CD1c-positive myeloid dendritic cell (primary cell): ENCODE data around the gene TULP4.
"Not testable (repeated sequence)": the region's sequence is repeated elsewhere in the genome, so short reads cannot be mapped to it uniquely, and the experiment has no call there.

Experiments
- DNase-seq: peaks from one replicate; pipeline ENCODE4 v3.0.0-alpha.2; 2016; ENCODE audit errors: extremely low spot score

The TULP4 gene

DNA sequence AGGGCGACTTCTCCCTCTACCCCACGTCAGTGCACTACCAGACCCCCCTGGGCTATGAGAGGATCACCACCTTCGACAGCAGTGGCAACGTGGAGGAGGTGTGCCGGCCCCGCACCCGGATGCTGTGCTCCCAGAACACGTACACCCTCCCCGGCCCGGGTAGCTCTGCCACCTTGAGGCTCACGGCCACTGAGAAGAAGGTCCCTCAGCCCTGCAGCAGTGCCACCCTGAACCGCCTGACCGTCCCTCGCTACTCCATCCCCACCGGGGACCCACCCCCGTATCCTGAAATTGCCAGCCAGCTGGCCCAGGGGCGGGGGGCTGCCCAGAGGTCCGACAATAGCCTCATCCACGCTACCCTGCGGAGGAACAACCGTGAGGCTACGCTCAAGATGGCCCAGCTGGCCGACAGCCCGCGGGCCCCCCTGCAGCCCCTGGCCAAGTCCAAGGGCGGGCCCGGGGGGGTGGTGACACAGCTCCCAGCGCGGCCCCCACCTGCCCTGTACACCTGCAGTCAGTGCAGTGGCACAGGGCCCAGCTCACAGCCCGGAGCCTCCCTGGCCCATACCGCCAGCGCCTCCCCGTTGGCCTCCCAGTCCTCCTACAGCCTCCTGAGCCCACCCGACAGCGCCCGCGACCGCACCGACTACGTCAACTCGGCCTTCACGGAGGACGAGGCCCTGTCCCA is 190.1 kb downstream of the TULP4 start:
- DNase-seq: no peak

DNA sequence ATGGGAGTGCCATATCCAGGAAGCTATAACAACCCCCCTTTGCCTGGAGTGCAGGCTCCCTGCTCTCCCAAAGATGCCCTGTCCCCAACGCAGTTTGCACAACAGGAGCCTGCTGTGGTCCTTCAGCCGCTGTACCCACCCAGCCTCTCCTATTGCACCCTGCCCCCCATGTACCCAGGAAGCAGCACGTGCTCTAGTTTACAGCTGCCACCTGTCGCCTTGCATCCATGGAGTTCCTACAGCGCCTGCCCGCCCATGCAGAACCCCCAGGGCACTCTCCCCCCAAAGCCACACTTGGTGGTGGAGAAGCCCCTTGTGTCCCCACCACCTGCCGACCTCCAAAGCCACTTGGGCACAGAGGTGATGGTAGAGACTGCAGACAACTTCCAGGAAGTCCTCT is 191.0 kb downstream of the TULP4 start:
- no peak for DNase-seq

DNA sequence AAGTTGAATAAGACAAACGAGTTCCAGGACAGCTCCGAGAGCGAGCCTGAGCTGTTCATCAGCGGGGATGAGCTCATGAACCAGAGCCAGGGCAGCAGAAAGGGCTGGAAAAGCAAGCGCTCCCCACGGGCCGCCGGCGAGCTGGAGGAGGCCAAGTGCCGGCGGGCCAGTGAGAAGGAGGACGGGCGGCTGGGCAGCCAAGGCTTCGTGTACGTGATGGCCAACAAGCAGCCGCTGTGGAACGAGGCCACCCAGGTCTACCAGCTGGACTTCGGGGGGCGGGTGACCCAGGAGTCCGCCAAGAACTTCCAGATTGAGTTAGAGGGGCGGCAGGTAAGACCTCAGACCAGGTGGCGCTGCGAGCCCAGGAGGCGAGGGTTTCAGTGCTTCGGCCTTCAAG is 191.6 kb downstream of the TULP4 start:
- no peak for DNase-seq

GRCh38 chr6:158505194-158505593 is 192.9 kb downstream of the TULP4 start:
- DNase-seq: no peak

DNA sequence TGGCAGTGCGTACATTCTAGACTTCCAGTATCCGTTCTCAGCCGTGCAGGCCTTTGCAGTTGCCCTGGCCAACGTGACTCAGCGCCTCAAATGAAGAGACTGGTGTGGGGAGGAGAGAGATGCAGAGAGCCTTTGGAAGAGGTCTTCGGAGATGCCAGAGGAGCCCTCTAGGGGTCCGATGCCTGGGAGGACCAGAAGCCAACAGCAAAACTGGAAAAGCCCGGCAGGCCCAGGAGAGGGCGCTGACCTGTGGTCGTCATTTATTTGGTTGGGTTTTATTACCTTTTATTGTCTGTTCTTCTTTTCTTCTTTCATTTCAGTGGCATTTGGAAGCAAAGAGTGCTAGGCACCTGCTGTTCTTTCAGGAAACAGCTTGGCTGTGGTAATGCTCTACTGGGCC is 194.3 kb downstream of the TULP4 start:
- DNase-seq: no peak

GRCh38 chr6:158507174-158507573 is 194.9 kb downstream of the TULP4 start:
- DNase-seq: no peak

GRCh38 chr6:158508450-158508849 is 196.2 kb downstream of the TULP4 start:
- DNase-seq: no peak

DNA sequence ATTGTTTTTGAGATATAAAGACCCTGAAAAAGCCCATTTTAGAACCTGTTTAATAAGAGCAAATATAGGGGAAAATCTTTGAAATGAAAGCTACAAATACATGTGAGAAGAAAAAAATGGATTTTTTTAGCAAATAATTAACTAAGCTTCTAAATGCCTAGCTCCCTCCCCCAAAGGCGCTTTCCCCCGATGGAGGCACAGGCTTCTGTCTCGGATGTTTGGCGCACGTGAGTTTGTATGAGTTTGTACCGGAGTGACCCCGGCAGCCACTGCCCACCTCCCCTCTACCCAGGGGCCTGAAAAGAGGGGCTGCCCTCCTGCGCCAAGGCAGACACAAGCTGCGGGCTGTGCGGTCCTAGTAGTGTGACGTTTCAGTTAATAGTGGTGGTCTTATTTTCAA is 197.2 kb downstream of the TULP4 start:
- no peak for DNase-seq

DNA sequence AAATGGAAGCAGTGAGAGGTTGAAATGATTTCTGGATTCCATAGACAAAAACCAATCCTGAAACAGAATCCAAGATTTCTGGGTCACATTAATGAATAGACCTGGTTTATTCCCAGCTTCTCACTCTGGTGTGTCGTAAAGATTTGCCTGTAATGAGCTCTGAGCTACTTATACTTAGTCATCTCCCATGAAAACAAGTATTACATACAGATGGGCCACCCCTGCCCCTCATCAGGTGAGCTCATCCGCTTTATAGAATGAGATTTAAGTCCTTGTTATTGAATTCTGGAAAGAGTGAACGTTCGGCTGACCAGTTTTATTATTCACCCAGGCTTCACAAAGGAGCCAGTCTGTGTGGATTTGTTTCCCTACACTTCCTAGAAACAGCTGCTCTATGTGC is 200.5 kb downstream of the TULP4 start:
- no peak for DNase-seq

- no peak for DNase-seq
Measured at GRCh38 chr6:158514176-158514575, 201.9 kb downstream of the TULP4 start.

DNA sequence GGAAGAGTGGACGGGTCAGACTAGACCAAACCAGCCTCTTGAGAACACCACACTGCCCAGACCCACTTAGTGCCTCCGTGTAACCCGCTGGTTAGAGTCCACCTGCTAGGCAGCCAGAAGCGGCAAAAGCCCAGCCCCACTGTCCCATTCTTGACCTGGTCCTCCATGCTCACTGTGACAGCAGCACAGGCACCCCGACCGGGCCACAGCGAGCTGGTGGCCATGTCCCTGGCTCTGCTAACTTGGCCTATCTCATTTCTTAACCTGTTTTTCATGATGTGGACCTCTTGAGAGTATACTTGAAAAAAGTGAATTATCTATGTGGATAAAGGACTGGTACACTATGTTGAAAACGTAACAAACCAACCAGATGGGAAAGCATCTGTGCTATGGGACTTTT is 202.7 kb downstream of the TULP4 start:
- no peak for DNase-seq

- no peak for DNase-seq
Measured at GRCh38 chr6:158516098-158516497, 203.8 kb downstream of the TULP4 start.

DNA sequence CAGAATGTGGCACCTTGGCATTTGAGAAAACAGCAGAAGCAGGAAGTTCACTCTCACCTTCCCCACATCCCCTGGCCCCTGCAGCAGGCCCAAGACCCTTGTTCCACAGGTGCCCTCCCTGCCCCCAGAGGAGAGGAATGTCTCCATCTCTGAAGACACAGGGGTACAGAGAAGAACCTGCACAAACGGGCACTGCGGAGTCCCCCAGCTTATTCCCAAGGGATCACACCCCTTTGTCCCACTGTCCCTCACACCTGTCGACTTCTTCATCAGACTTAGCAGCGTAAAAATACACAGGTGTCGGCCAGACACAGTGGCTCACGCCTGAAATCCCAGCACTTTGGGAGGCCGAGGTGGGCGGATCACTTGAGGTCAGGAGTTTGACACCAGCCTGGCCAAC is 204.8 kb downstream of the TULP4 start:
- DNase-seq: no peak

DNA sequence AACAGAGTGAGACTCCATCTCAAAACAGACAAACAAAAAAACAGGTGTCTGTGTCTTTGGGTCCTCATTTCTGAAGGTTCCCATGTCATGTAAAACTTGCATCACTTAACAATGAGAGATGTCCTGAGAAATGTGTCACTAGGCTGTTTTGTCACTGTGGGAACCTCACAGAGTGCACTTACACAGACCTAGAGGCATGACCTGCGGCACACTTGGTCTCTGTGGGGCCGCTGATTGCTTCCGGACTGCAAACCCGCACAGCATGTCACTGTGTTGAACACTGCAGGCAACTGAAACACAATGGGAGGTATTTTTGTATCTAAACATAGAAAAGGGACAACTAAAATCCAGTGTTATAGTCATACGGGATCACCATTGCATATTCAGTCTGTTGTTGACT is 205.3 kb downstream of the TULP4 start:
- no peak for DNase-seq

DNA sequence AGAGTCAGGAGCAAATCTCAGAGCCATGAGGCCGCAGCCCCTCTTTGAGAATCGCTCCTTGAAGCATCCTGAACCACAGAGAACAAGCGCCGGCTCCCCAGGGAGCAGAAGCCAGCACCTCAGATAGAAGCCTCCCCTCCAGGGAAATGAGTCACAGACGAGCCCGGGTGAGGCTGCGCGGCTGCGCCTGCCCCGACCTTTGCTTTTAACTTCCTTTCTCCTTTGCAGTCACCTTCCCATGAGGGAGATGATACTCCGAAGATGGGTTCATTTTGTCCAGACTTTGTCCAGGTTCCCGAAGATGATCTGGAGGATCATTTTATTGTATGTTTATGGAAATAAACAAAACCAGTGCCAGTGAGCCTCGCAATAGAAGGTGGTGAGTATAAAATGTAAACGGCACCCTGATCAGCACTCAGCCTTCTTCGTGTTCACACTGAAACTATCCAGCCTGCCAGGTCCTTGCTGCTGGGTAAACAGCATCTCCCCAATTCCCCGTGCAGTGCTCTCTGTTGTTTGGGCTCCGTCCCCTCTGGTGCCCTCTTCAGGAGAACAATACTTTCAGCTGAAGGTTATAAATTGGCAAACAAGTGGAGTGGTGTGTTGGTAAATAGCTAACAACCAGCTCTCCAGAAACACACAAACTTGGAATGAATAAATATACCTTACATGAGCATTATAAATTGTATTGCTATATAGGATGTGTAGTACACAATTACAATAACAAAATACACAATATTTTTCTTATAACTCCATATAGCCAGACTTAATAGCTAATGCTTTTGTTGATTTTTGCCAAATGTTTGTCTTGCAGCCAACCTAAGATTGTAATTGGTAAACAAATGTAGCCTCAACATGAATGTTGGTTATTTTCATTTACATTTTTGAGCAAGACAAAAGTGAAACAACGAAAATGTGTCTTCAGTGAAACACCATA is 206.2 kb downstream of the TULP4 start:
- DNase-seq: peak; percentile 26

DNA sequence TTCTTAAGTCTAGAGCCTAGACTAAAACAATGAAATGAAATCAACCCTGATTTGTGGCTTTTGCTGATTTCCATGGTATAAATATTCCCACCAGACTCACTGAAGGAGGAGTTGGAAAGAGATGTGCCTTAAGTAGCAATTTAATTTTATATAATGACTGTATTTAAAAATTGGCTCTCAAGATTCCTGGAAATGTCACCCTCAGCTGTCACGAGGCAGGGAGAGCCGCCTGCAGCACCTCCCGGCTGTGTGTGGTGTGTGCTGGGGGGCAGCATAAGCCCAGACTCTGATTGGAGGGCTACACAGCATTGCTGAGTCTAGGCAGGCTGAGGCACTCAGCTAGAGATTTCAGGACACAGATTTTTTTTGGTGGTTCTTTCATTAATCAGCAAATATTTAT is 207.0 kb downstream of the TULP4 start:
- DNase-seq: no peak

DNA sequence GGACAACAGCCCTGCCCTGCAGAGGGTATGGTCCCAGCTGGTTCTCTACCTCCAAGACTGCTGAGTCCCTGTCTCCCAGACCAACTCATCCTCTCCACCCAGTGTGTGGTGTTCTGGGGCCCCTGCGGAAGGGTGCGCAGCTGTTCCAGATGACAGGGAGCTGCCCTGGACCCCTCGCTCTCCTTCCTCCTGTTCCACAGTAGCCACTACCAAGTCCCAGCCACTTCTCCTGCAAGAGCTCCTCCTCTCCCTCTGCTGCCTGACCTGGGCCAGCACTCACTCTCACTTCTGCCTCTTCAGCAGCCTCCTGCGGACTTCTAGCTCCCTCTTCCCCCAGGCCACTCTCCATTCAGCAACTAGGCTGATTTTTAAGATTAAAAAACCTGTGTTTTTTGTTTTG is 207.5 kb downstream of the TULP4 start:
- DNase-seq: no peak

GRCh38 chr6:158520975-158521374 is 208.7 kb downstream of the TULP4 start:
- DNase-seq: not testable (repeated sequence)

DNA sequence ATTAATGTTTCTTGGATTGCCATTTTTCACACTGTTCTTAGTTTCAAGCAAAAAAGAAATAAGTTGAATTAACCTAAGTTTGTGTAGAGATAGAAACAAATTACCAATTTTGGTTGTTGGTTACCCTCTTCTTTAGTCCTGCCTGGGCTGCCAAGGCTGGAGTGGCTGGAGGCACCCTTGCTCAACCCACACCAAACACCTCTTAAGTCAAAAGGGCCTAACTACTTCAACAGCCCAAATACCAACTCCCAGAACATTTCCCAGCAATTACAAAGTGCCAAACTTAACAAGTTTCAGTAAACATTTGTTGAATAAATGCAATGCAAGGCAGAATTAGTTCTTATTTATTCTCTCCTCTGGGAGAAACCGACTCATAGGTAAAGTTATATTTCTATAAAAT is 209.5 kb downstream of the TULP4 start:
- DNase-seq: no peak

GRCh38 chr6:158522616-158523015 is 210.4 kb downstream of the TULP4 start:
- no peak for DNase-seq

DNA sequence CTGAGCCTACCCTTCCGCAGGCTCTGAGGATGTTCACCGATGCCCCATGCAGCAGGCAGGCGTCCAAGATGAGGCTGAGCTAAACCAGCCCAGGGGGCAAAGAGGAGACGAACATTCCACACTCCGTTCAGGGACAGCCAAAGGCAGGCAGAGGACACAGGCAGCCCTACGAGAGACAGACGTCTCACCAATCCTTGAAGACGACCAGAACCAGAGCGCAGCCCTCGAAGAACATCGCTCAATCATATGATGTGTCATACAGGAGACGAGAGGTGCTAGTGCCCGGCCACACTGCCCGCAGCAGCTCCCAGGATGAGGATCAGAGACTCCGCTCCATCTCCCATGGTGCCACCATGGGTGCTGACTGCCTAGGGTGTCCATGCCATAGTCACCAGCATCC is 212.0 kb downstream of the TULP4 start:
- no peak for DNase-seq

DNA sequence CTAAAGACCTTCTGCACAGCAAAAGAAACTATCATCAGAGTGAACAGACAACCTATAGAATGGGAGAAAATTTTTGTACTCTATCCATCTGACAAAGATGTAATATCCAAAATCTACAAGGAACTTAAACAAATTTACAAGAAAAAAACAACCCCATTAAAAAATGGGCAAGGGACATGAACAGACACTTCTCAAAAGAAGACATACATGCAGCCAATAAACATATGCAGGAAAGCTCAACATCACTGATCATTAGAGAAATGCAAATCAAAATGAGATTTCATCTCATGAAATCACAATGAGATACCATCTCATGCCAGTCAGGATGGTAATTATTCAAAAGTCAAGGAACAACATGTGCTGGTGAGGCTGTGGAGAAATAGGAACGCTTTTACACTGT is 215.6 kb downstream of the TULP4 start:
- not testable (repeated sequence) for DNase-seq

DNA sequence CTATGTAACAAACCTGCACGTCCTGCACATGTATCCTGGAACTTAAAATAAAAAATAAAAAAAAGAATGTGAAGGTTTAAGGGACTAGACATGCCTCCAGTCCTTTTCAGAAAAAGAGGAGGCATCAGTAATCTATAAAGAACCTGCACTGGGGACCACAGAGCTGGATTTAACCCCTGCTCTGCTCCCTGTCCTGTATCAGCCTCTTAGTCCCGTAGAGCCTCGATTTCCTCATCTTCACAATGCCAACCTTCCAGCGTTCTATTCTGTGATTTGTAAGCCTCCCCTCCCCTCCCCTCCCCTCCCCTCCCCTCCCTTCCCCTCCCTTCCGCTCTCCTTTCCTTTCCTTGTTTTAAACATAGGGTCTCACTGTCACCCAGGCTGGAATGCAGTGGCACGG is 216.6 kb downstream of the TULP4 start:
- no peak for DNase-seq
